ENCODE measurements around the gene GMDS.

Gene GMDS

DNA sequence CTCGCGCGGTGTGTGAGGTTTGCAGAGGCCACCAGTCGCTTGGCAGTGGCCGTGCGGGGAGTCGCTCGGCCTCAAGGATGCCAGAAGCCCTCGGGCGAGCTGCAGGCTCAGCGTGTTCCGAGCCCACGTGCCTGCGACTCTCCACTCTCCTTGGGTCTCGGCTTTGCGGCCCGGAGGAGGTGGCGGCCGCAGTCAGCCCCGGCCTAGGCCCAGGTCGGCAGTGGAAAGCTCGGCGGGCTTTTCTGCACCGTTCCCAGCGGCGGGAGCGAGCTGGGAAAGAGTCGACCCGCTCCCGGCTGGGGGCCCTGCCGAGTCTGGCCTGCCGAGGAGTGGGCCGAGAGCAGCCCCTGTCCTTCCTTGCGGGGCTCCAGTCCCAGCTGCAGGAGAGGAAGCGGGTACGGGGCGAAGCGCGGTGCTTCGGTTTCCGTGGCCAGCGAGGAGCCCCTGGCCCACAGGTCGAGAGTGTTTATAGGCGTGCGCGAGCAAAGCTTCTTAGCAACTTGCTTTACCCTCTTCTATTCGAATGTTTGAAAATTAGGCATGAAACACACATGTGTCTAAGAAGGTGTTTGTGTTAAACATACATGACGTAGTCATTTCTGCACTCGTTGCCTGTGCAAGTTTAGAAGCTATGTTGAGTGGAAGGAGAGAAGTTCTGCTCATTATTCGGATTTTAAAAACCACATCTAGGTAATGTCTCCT, 630.1 kb downstream of the GMDS start:
- FAIRE-seq: no peak

DNA sequence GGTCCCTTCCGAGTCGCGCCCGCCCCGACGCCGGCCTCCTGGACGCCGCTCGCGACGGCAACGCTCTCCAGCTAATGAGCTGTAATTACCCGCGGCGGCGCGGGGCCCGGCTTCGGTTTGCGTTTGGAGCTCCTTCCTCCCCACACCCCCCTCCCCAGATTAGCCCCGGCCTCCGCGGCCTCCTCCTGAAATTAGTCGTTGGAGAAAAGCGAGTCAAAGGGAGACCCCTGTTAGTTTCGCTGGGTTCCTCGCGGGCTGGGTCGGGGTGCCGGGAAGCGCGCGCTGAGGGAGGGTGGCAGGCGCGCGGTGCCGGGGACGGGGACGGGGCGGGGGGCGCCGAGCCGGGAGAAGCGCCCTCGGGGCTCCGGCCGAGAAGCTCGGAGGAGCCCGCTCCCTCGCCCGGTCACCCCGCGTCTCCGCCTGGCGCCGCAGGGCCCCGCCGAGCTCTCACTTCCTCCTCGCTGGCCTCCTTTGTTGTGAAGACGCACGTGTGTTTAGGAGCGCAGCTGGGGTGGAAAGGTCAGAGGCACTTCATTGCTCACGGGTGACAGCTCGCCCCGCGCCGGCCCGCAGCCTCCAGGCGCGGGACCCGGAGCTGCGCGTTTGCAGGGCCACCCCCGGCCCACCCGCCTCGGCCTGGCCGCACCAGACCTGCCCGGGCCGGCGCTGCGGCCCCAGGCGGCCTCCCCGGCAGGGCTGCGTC, 630.8 kb downstream of the GMDS start:
- no peak for DNase-seq (ENCODE audit: insufficient read length)
- no peak for TF ChIP-seq POLR2A (IDR thresholded peaks at IDR 0.05; ENCODE audit: low read depth, low read length)
- TF ChIP-seq POLR2AphosphoS5 (IDR thresholded peaks at IDR 0.05; ENCODE audit: low read depth, low read length): no peak
- TF ChIP-seq TAF1 (IDR thresholded peaks at IDR 0.05; ENCODE audit: borderline replicate concordance, low read depth, low read length): no peak
- FAIRE-seq: no peak

More for the DNA sequence above, 630.1 kb downstream of the GMDS start:
- no peak for TF ChIP-seq POLR2AphosphoS5 (IDR thresholded peaks at IDR 0.05; ENCODE audit: low read depth, low read length)
- TF ChIP-seq TAF1 (IDR thresholded peaks at IDR 0.05; ENCODE audit: borderline replicate concordance, low read depth, low read length): no peak
- TF ChIP-seq POLR2A (IDR thresholded peaks at IDR 0.05; ENCODE audit: low read depth, low read length): no peak
- no peak for DNase-seq (ENCODE audit: insufficient read length)

DNA sequence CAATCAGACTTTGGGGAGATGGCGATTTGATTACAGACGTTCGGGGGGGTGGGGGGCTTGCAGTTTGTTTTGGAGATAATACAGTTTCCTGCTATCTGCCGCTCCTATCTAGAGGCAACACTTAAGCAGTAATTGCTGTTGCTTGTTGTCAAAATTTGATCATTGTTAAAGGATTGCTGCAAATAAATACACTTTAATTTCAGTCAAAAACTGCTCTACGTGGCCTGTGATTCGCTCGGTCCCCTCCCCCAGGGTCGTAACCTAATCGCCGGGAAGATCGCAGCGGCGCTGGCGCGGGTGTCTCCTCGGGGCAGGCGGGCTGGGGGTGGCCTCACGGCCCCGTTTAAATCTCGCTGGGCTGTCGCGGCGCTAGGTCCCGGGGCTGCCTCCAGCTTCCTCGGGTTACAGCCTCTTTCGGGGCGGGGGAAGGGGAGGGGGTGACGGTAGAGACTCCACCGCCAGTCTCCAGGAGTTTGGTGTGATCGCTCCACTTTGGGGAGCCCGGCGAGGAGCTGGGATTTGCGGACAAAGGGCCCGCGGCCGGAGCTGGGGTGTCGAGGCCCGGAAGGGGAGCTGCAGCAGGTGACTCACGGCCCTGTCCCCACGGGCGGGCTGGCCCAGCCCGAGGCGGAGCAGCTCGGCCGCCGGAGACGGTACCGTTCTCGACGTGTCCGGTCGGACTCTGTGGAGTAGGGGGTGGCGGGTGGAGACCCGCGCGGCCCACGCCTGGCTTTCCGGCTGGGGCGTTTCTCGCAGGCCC, 631.5 kb downstream of the GMDS start:
- no peak for FAIRE-seq
- TF ChIP-seq POLR2A (IDR thresholded peaks at IDR 0.05; ENCODE audit: low read depth, low read length) (no peak), POLR2AphosphoS5 (IDR thresholded peaks at IDR 0.05; ENCODE audit: low read depth, low read length) (no peak), TAF1 (IDR thresholded peaks at IDR 0.05; ENCODE audit: borderline replicate concordance, low read depth, low read length) (no peak)
- DNase-seq (ENCODE audit: insufficient read length): no peak

DNA sequence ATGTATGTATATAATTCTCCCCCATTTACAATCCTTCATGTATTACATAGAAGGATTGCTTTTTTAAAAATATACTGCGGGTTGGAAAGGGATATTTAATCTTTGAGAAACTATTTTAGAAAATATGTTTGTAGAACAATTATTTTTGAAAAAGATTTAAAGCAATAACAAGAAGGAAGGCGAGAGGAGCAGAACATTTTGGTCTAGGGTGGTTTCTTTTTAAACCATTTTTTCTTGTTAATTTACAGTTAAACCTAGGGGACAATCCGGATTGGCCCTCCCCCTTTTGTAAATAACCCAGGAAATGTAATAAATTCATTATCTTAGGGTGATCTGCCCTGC, 632.1 kb downstream of the GMDS start:
- FAIRE-seq: no peak
- TF ChIP-seq POLR2AphosphoS5 (IDR thresholded peaks at IDR 0.05; ENCODE audit: low read depth, low read length) (no peak), TAF1 (IDR thresholded peaks at IDR 0.05; ENCODE audit: borderline replicate concordance, low read depth, low read length) (no peak), POLR2A (IDR thresholded peaks at IDR 0.05; ENCODE audit: low read depth, low read length) (no peak)
- DNase-seq (ENCODE audit: insufficient read length): no peak

DNA sequence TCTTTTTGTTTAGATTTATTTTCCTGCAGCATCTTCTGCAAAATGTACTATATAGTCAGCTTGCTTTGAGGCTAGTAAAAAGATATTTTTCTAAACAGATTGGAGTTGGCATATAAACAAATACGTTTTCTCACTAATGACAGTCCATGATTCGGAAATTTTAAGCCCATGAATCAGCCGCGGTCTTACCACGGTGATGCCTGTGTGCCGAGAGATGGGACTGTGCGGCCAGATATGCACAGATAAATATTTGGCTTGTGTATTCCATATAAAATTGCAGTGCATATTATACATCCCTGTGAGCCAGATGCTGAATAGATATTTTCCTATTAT, 632.5 kb downstream of the GMDS start:
- DNase-seq (ENCODE audit: insufficient read length): no peak
- TF ChIP-seq POLR2AphosphoS5 (IDR thresholded peaks at IDR 0.05; ENCODE audit: low read depth, low read length) (no peak), TAF1 (IDR thresholded peaks at IDR 0.05; ENCODE audit: borderline replicate concordance, low read depth, low read length) (no peak), POLR2A (IDR thresholded peaks at IDR 0.05; ENCODE audit: low read depth, low read length) (no peak)
- no peak for FAIRE-seq

DNA sequence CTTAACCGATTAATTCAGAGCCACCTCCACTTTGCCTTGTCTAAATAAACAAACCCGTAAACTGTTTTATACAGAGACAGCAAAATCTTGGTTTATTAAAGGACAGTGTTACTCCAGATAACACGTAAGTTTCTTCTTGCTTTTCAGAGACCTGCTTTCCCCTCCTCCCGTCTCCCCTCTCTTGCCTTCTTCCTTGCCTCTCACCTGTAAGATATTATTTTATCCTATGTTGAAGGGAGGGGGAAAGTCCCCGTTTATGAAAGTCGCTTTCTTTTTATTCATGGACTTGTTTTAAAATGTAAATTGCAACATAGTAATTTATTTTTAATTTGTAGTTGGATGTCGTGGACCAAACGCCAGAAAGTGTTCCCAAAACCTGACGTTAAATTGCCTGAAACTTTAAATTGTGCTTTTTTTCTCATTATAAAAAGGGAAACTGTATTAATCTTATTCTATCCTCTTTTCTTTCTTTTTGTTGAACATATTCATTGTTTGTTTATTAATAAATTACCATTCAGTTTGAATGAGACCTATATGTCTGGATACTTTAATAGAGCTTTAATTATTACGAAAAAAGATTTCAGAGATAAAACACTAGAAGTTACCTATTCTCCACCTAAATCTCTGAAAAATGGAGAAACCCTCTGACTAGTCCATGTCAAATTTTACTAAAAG, 633.0 kb downstream of the GMDS start:
- DNase-seq (ENCODE audit: insufficient read length): no peak
- no peak for FAIRE-seq
- TF ChIP-seq POLR2A (IDR thresholded peaks at IDR 0.05; ENCODE audit: low read depth, low read length): no peak
- TF ChIP-seq POLR2AphosphoS5 (IDR thresholded peaks at IDR 0.05; ENCODE audit: low read depth, low read length): no peak
- no peak for TF ChIP-seq TAF1 (IDR thresholded peaks at IDR 0.05; ENCODE audit: borderline replicate concordance, low read depth, low read length)

DNA sequence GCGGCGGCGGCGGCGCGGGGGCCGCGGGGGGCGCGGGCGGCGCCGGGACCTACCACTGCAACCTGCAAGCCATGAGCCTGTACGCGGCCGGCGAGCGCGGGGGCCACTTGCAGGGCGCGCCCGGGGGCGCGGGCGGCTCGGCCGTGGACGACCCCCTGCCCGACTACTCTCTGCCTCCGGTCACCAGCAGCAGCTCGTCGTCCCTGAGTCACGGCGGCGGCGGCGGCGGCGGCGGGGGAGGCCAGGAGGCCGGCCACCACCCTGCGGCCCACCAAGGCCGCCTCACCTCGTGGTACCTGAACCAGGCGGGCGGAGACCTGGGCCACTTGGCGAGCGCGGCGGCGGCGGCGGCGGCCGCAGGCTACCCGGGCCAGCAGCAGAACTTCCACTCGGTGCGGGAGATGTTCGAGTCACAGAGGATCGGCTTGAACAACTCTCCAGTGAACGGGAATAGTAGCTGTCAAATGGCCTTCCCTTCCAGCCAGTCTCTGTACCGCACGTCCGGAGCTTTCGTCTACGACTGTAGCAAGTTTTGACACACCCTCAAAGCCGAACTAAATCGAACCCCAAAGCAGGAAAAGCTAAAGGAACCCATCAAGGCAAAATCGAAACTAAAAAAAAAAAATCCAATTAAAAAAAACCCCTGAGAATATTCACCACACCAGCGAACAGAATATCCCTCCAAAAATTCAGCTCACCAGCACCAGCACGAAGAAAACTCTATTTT, 633.7 kb downstream of the GMDS start:
- no peak for TF ChIP-seq POLR2A (IDR thresholded peaks at IDR 0.05; ENCODE audit: low read depth, low read length)
- TF ChIP-seq POLR2AphosphoS5 (IDR thresholded peaks at IDR 0.05; ENCODE audit: low read depth, low read length): no peak
- FAIRE-seq (no peak), DNase-seq (ENCODE audit: insufficient read length) (no peak)

DNA sequence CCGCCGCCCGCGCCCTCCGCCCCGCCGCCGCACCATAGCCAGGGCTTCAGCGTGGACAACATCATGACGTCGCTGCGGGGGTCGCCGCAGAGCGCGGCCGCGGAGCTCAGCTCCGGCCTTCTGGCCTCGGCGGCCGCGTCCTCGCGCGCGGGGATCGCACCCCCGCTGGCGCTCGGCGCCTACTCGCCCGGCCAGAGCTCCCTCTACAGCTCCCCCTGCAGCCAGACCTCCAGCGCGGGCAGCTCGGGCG, 634.2 kb downstream of the GMDS start:
- TF ChIP-seq POLR2AphosphoS5 (IDR thresholded peaks at IDR 0.05; ENCODE audit: low read depth, low read length) (no peak), TAF1 (IDR thresholded peaks at IDR 0.05; ENCODE audit: borderline replicate concordance, low read depth, low read length) (no peak), POLR2A (IDR thresholded peaks at IDR 0.05; ENCODE audit: low read depth, low read length) (no peak)
- FAIRE-seq (no peak), DNase-seq (ENCODE audit: insufficient read length) (no peak)

DNA sequence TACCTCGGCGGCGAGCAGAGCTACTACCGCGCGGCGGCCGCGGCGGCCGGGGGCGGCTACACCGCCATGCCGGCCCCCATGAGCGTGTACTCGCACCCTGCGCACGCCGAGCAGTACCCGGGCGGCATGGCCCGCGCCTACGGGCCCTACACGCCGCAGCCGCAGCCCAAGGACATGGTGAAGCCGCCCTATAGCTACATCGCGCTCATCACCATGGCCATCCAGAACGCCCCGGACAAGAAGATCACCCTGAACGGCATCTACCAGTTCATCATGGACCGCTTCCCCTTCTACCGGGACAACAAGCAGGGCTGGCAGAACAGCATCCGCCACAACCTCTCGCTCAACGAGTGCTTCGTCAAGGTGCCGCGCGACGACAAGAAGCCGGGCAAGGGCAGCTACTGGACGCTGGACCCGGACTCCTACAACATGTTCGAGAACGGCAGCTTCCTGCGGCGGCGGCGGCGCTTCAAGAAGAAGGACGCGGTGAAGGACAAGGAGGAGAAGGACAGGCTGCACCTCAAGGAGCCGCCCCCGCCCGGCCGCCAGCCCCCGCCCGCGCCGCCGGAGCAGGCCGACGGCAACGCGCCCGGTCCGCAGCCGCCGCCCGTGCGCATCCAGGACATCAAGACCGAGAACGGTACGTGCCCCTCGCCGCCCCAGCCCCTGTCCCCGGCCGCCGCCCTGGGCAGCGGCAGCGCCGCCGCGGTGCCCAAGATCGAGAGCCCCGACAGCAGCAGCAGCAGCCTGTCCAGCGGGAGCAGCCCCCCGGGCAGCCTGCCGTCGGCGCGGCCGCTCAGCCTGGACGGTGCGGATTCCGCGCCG, 634.7 kb downstream of the GMDS start:
- DNase-seq (ENCODE audit: insufficient read length) (no peak), FAIRE-seq (peak; percentile 57)
- TF ChIP-seq POLR2AphosphoS5 (IDR thresholded peaks at IDR 0.05; ENCODE audit: low read depth, low read length) (no peak), TAF1 (IDR thresholded peaks at IDR 0.05; ENCODE audit: borderline replicate concordance, low read depth, low read length) (no peak)

DNA sequence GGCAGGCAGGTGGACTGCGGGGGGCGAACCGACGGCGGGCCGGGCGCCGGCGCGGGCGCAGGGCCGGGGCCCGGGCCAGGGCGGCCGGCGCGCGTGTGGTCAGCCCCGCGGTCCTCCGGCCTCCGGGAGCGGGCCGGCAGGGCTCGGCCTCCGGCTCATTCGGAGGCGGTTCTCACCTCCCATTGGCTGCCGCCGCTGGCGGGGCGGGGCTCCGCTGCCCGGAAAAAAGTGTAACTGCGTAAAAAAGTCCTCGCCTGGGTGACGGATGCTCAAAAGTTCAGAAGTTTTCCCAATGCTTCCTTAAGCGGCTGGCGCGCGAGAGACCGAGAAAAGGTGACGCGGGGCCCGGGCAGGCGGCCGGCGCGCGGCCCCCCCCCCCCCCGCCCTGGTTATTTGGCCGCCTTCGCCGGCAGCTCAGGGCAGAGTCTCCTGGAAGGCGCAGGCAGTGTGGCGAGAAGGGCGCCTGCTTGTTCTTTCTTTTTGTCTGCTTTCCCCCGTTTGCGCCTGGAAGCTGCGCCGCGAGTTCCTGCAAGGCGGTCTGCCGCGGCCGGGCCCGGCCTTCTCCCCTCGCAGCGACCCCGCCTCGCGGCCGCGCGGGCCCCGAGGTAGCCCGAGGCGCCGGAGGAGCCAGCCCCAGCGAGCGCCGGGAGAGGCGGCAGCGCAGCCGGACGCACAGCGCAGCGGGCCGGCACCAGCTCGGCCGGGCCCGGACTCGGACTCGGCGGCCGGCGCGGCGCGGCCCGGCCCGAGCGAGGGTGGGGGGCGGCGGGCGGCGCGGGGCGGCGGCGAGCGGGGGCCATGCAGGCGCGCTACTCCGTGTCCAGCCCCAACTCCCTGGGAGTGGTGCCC, 635.5 kb downstream of the GMDS start, which contains the start of gene FOXC1:
Gene FOXC1 (plus strand): TSS at position 268 of the 849 bp plus-strand sequence. CDS start 531 bp downstream, at position 799.
- DNase-seq (ENCODE audit: insufficient read length): peak; percentile 84
- TF ChIP-seq POLR2A (IDR thresholded peaks at IDR 0.05; ENCODE audit: low read depth, low read length) (no peak), TAF1 (IDR thresholded peaks at IDR 0.05; ENCODE audit: borderline replicate concordance, low read depth, low read length) (no peak), POLR2AphosphoS5 (IDR thresholded peaks at IDR 0.05; ENCODE audit: low read depth, low read length) (no peak)
- peak; percentile 82 for FAIRE-seq

All from GM12892 (cell line).